Keratinocyte (primary cell): ENCODE results near the gene TCERG1L.

ENCODE experiments used
- CTCF ChIP-seq, 3 experiments: IDR thresholded peaks in 1 of 3; conservative IDR thresholded peaks in 1 of 3; optimal IDR thresholded peaks in 1 of 3; 2 replicates in 2 of 3; 3 replicates in 1 of 3; pipeline versions ENCODE3 to v1.5.1; 2011; ENCODE audit warnings: low read length in 3 of 3, mild to moderate bottlenecking in 3 of 3, moderate library complexity in 2 of 3, control low read depth in 1 of 3, inconsistent platforms in 1 of 3; ENCODE audit not compliant: insufficient read depth in 2 of 3; ENCODE audit errors: extremely low read depth in 1 of 3
- EZH2 ChIP-seq: IDR thresholded peaks from one replicate; pipeline ENCODE4 v1.6.1; 2012; ENCODE audit warnings: inconsistent platforms, mild to moderate bottlenecking, low read length, moderate library complexity

DNA sequence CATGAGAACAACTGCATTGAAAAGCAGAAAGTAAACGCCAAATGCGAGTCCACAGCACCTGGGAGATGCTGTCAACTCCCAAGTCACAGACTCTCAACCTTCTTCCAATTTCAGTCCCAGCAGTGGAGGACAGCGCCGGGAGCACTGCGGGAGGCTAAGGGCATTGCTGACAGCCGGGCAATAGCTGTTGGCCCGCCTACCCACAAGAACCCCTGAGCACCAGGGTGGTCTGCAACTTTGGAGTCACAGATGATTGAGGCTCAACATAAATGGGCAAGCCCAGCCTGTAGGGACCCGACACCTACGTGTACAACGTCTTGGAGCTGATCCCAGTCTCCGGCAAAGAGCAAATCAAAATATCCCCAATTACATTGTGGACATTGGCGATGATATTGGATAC is 262.9 kb downstream of the TCERG1L start:
- TF ChIP-seq EZH2 (no peak), CTCF (optimal IDR thresholded peaks at IDR 0.05 in 1 of 3, IDR thresholded peaks at IDR 0.05 in 1 of 3, conservative IDR thresholded peaks at IDR 0.05 in 1 of 3; ENCODE audit: extremely low read depth in 1 of 3, insufficient read depth in 2 of 3, low read length in 3 of 3) (no peak)
